ENCODE data around the gene HIP1R. TPM values are rescaled to one million over a fixed set of nuclear protein-coding genes. Genes with fewer than 3 reads are reported as not detected.

HIP1R gene
- total and polyA plus RNA-seq, 2 experiments from 2014 or later: 8.0 to 22.1 TPM

GRCh38 chr12:122795807-122796206, 39.5 kb upstream of the HIP1R start (continued):
- TF ChIP-seq, protein P1, sequence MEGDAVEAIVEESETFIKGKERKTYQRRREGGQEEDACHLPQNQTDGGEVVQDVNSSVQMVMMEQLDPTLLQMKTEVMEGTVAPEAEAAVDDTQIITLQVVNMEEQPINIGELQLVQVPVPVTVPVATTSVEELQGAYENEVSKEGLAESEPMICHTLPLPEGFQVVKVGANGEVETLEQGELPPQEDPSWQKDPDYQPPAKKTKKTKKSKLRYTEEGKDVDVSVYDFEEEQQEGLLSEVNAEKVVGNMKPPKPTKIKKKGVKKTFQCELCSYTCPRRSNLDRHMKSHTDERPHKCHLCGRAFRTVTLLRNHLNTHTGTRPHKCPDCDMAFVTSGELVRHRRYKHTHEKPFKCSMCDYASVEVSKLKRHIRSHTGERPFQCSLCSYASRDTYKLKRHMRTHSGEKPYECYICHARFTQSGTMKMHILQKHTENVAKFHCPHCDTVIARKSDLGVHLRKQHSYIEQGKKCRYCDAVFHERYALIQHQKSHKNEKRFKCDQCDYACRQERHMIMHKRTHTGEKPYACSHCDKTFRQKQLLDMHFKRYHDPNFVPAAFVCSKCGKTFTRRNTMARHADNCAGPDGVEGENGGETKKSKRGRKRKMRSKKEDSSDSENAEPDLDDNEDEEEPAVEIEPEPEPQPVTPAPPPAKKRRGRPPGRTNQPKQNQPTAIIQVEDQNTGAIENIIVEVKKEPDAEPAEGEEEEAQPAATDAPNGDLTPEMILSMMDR (conservative IDR thresholded peaks at IDR 0.05; ENCODE audit: low read depth in 2 of 2): no peak
- TF ChIP-seq EZH2 (IDR thresholded peaks at IDR 0.05; ENCODE audit: low read depth, unreplicated experiment): no peak
- TF ChIP-seq NANOG (IDR thresholded peaks at IDR 0.05; ENCODE audit: borderline replicate concordance): no peak
- no peak for TF ChIP-seq POLR2AphosphoS5 (IDR thresholded peaks at IDR 0.05; ENCODE audit: low read depth)
- no peak for TF ChIP-seq STAT1 (IDR thresholded peaks at IDR 0.05; ENCODE audit: unreplicated experiment)
- no peak for TF ChIP-seq JUNB (IDR thresholded peaks at IDR 0.05; ENCODE audit: unreplicated experiment)
- TF ChIP-seq ZNF331 (CRISPR knock-in tag; IDR thresholded peaks at IDR 0.05; ENCODE audit: low read depth): no peak

- Mint-ChIP-seq H3K4me1 (no peaks in the 10 kb centered on the region), H3K27me3 (ENCODE audit: insufficient read depth, low read depth, poor library complexity) (no peaks in the 10 kb centered on the region), H3K36me3 (ENCODE audit: low read depth) (no peaks in the 10 kb centered on the region), H3K9me3 (no peaks in the 10 kb centered on the region), H3K4me3 (no peak overlapping the region), H3K27ac (no peak overlapping the region)
- no peak overlapping the region for H3K4me2 ChIP-seq
- no peaks in the 10 kb centered on the region for H3K9me2 ChIP-seq (ENCODE audit: insufficient read depth)
- no peaks in the 10 kb centered on the region for H3K79me2 ChIP-seq (replicated peaks; ENCODE audit: insufficient read depth)
- TF ChIP-seq, protein P2, sequence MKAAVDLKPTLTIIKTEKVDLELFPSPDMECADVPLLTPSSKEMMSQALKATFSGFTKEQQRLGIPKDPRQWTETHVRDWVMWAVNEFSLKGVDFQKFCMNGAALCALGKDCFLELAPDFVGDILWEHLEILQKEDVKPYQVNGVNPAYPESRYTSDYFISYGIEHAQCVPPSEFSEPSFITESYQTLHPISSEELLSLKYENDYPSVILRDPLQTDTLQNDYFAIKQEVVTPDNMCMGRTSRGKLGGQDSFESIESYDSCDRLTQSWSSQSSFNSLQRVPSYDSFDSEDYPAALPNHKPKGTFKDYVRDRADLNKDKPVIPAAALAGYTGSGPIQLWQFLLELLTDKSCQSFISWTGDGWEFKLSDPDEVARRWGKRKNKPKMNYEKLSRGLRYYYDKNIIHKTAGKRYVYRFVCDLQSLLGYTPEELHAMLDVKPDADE (IDR thresholded peaks at IDR 0.05): no peak
- no peak for TF ChIP-seq ZNF462 (CRISPR knock-in tag; IDR thresholded peaks at IDR 0.05)
- TF ChIP-seq STAT1 (IDR thresholded peaks at IDR 0.05; ENCODE audit: unreplicated experiment): no peak
- TF ChIP-seq CREB1 (CRISPR knock-in tag; IDR thresholded peaks at IDR 0.05; ENCODE audit: low read depth): no peak
- no peak for TF ChIP-seq ZNF331 (CRISPR knock-in tag; IDR thresholded peaks at IDR 0.05; ENCODE audit: low read depth)
- no peak for TF ChIP-seq EZH2phosphoT487 (IDR thresholded peaks at IDR 0.05; ENCODE audit: unreplicated experiment)
- no peak for TF ChIP-seq JUNB (IDR thresholded peaks at IDR 0.05; ENCODE audit: unreplicated experiment)
- TF ChIP-seq POLR2AphosphoS5 (IDR thresholded peaks at IDR 0.05; ENCODE audit: low read depth): no peak
- TF ChIP-seq, protein P3, sequence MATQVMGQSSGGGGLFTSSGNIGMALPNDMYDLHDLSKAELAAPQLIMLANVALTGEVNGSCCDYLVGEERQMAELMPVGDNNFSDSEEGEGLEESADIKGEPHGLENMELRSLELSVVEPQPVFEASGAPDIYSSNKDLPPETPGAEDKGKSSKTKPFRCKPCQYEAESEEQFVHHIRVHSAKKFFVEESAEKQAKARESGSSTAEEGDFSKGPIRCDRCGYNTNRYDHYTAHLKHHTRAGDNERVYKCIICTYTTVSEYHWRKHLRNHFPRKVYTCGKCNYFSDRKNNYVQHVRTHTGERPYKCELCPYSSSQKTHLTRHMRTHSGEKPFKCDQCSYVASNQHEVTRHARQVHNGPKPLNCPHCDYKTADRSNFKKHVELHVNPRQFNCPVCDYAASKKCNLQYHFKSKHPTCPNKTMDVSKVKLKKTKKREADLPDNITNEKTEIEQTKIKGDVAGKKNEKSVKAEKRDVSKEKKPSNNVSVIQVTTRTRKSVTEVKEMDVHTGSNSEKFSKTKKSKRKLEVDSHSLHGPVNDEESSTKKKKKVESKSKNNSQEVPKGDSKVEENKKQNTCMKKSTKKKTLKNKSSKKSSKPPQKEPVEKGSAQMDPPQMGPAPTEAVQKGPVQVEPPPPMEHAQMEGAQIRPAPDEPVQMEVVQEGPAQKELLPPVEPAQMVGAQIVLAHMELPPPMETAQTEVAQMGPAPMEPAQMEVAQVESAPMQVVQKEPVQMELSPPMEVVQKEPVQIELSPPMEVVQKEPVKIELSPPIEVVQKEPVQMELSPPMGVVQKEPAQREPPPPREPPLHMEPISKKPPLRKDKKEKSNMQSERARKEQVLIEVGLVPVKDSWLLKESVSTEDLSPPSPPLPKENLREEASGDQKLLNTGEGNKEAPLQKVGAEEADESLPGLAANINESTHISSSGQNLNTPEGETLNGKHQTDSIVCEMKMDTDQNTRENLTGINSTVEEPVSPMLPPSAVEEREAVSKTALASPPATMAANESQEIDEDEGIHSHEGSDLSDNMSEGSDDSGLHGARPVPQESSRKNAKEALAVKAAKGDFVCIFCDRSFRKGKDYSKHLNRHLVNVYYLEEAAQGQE (IDR thresholded peaks at IDR 0.05; ENCODE audit: unreplicated experiment): no peak
- H3K4me3 ChIP-seq: no peak overlapping the region
- H2AFZ ChIP-seq: no peak overlapping the region
- no peak overlapping the region for H3K27ac ChIP-seq (ENCODE audit: low read depth)
- no peaks in the 10 kb centered on the region for H4K20me1 ChIP-seq (replicated peaks; ENCODE audit: insufficient read depth)
- DNase-seq (ENCODE audit: low spot score) (no peak), ATAC-seq (peak; percentile 38)
- no peaks in the 10 kb centered on the region for H3K4me1 ChIP-seq (ENCODE audit: insufficient read depth)
- no peaks in the 10 kb centered on the region for H3K27me3 ChIP-seq (ENCODE audit: insufficient read depth)
- no peaks in the 10 kb centered on the region for H3F3A ChIP-seq (replicated peaks; ENCODE audit: low read depth)
- H3K36me3 ChIP-seq (ENCODE audit: insufficient read depth): no peaks in the 10 kb centered on the region
Measured at GRCh38 chr12:122799641-122800243, 35.5 kb upstream of the HIP1R start.

Data from GM23338 (cell line).